HEK293 (cell line): ENCODE measurements around the gene PLCB3.
A peak's percentile ranks its signal among the peaks of the same experiment; 100 is the strongest.

ENCODE experiments used
- ZBTB20 ChIP-seq: fragments of 450-650 bp; formaldehyde crosslinking; IDR thresholded peaks from 2 replicates; pipeline ENCODE4 v1.5.1; 2016; ENCODE audit warnings: missing biosample characterization, missing genetic modification characterization
- ZNF266 ChIP-seq: fragments of 450-650 bp; formaldehyde crosslinking; IDR thresholded peaks from 2 replicates; pipeline ENCODE4 v1.5.1; 2016; ENCODE audit warnings: missing biosample characterization, missing genetic modification characterization, low read depth
- ZNF391 ChIP-seq: fragments of 450-650 bp; formaldehyde crosslinking; IDR thresholded peaks from 2 replicates; pipeline ENCODE4 v1.5.1; 2016; ENCODE audit warnings: low read depth, missing biosample characterization, missing genetic modification characterization, borderline replicate concordance
- ZNF701 ChIP-seq: fragments of 450-650 bp; formaldehyde crosslinking; IDR thresholded peaks from 2 replicates; pipeline ENCODE4 v1.5.1; 2016; ENCODE audit warnings: missing biosample characterization, missing genetic modification characterization
- ZNF792 ChIP-seq: fragments of 450-650 bp; formaldehyde crosslinking; IDR thresholded peaks from 2 replicates; pipeline ENCODE4 v1.5.1; 2016; ENCODE audit warnings: missing biosample characterization, missing genetic modification characterization
- TF ChIP-seq, protein P1 (sequence below): fragments of 450-650 bp; formaldehyde crosslinking; IDR thresholded peaks from 2 replicates; pipeline ENCODE4 v1.5.1; 2016; ENCODE audit warnings: missing biosample characterization, missing genetic modification characterization
- TF ChIP-seq, protein P2 (sequence below): fragments of 450-650 bp; formaldehyde crosslinking; IDR thresholded peaks from 2 replicates; pipeline ENCODE4 v1.5.1; 2016; ENCODE audit warnings: missing biosample characterization, missing genetic modification characterization
- TF ChIP-seq, protein P3 (sequence below): fragments of 450-650 bp; formaldehyde crosslinking; IDR thresholded peaks from 2 replicates; pipeline ENCODE4 v1.5.1; 2016; ENCODE audit warnings: missing biosample characterization, missing genetic modification characterization, low read depth

GRCh38 chr11:64240435-64241240 is 10.7 kb upstream of the PLCB3 start, which contains the start of gene FKBP2:
- no peak for TF ChIP-seq ZNF391 (tag by site-specific recombination)
- TF ChIP-seq ZNF266 (tag by site-specific recombination): no peak
- TF ChIP-seq, protein P1, sequence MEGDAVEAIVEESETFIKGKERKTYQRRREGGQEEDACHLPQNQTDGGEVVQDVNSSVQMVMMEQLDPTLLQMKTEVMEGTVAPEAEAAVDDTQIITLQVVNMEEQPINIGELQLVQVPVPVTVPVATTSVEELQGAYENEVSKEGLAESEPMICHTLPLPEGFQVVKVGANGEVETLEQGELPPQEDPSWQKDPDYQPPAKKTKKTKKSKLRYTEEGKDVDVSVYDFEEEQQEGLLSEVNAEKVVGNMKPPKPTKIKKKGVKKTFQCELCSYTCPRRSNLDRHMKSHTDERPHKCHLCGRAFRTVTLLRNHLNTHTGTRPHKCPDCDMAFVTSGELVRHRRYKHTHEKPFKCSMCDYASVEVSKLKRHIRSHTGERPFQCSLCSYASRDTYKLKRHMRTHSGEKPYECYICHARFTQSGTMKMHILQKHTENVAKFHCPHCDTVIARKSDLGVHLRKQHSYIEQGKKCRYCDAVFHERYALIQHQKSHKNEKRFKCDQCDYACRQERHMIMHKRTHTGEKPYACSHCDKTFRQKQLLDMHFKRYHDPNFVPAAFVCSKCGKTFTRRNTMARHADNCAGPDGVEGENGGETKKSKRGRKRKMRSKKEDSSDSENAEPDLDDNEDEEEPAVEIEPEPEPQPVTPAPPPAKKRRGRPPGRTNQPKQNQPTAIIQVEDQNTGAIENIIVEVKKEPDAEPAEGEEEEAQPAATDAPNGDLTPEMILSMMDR (tag by site-specific recombination): no peak
- TF ChIP-seq ZNF701 (tag by site-specific recombination): no peak
- TF ChIP-seq ZBTB20: no peak
- TF ChIP-seq ZNF792 (tag by site-specific recombination): no peak
- TF ChIP-seq, protein P2, sequence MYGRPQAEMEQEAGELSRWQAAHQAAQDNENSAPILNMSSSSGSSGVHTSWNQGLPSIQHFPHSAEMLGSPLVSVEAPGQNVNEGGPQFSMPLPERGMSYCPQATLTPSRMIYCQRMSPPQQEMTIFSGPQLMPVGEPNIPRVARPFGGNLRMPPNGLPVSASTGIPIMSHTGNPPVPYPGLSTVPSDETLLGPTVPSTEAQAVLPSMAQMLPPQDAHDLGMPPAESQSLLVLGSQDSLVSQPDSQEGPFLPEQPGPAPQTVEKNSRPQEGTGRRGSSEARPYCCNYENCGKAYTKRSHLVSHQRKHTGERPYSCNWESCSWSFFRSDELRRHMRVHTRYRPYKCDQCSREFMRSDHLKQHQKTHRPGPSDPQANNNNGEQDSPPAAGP (tag by site-specific recombination): peak; percentile 11; the same call in 1 of the 2 replicates
- TF ChIP-seq, protein P3, sequence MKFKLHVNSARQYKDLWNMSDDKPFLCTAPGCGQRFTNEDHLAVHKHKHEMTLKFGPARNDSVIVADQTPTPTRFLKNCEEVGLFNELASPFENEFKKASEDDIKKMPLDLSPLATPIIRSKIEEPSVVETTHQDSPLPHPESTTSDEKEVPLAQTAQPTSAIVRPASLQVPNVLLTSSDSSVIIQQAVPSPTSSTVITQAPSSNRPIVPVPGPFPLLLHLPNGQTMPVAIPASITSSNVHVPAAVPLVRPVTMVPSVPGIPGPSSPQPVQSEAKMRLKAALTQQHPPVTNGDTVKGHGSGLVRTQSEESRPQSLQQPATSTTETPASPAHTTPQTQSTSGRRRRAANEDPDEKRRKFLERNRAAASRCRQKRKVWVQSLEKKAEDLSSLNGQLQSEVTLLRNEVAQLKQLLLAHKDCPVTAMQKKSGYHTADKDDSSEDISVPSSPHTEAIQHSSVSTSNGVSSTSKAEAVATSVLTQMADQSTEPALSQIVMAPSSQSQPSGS (tag by site-specific recombination): no peak
